Tibial nerve (tissue), 3 donors: ENCODE data around the gene MSI2.

Experiments
- CTCF ChIP-seq, 5 experiments: fragments of 200-600 bp in 3 of 5; fragments of 450-650 bp in 2 of 5; sonication (generic) in 3 of 5; IDR thresholded peaks; one replicate each; pipeline ENCODE4 v1.5.1; 2016 to 2019; ENCODE audit warnings: antibody characterized with exemption in 5 of 5, mild to moderate bottlenecking in 3 of 5, moderate library complexity in 2 of 5
- POLR2A ChIP-seq, 2 donors: fragments of 450-650 bp; IDR thresholded peaks; one replicate each; pipeline ENCODE4 v1.6.1; 2017; ENCODE audit warnings: antibody characterized with exemption in 2 of 2, mild to moderate bottlenecking in 2 of 2, moderate library complexity in 2 of 2

GRCh38 chr17:57470906-57471305 is 214.6 kb downstream of the MSI2 start:
- TF ChIP-seq CTCF (IDR thresholded peaks at IDR 0.05): no peak
- TF ChIP-seq POLR2A (IDR thresholded peaks at IDR 0.05): no peak
